ENCODE measurements around the gene ARHGAP31. TPM values are rescaled to one million over a fixed set of nuclear protein-coding genes. Genes with fewer than 3 reads are reported as not detected.

ARHGAP31 gene
- total RNA-seq, 1 experiment from 2014 or later: 7.2 TPM

- ChIA-PET POLR2A (no interaction called here), CTCF (interaction anchor here (0.6 to 1.4 kb wide), 2 partner anchors 62 to 1769 kb away, joined by 3 to 5 read pairs; no protein-coding TSS in a partner anchor)
- no peak for DNase-seq (ENCODE audit: low spot score)
- TF ChIP-seq ERG (CRISPR knock-in tag; IDR thresholded peaks at IDR 0.05) (no peak), MXD4 (CRISPR knock-in tag; IDR thresholded peaks at IDR 0.05; ENCODE audit: borderline replicate concordance) (no peak), ZMAT4 (CRISPR knock-in tag; IDR thresholded peaks at IDR 0.05) (no peak), ZNF263 (CRISPR knock-in tag; IDR thresholded peaks at IDR 0.05; ENCODE audit: low read depth) (no peak), IRF2 (CRISPR knock-in tag; IDR thresholded peaks at IDR 0.05; ENCODE audit: borderline replicate concordance, low read depth) (no peak), ZNF138 (CRISPR knock-in tag; conservative IDR thresholded peaks at IDR 0.05) (no peak), TP53 (CRISPR knock-in tag; IDR thresholded peaks at IDR 0.05) (no peak), CREB1 (CRISPR knock-in tag; IDR thresholded peaks at IDR 0.05) (no peak)
- TF ChIP-seq, protein P1, sequence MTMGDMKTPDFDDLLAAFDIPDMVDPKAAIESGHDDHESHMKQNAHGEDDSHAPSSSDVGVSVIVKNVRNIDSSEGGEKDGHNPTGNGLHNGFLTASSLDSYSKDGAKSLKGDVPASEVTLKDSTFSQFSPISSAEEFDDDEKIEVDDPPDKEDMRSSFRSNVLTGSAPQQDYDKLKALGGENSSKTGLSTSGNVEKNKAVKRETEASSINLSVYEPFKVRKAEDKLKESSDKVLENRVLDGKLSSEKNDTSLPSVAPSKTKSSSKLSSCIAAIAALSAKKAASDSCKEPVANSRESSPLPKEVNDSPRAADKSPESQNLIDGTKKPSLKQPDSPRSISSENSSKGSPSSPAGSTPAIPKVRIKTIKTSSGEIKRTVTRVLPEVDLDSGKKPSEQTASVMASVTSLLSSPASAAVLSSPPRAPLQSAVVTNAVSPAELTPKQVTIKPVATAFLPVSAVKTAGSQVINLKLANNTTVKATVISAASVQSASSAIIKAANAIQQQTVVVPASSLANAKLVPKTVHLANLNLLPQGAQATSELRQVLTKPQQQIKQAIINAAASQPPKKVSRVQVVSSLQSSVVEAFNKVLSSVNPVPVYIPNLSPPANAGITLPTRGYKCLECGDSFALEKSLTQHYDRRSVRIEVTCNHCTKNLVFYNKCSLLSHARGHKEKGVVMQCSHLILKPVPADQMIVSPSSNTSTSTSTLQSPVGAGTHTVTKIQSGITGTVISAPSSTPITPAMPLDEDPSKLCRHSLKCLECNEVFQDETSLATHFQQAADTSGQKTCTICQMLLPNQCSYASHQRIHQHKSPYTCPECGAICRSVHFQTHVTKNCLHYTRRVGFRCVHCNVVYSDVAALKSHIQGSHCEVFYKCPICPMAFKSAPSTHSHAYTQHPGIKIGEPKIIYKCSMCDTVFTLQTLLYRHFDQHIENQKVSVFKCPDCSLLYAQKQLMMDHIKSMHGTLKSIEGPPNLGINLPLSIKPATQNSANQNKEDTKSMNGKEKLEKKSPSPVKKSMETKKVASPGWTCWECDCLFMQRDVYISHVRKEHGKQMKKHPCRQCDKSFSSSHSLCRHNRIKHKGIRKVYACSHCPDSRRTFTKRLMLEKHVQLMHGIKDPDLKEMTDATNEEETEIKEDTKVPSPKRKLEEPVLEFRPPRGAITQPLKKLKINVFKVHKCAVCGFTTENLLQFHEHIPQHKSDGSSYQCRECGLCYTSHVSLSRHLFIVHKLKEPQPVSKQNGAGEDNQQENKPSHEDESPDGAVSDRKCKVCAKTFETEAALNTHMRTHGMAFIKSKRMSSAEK (CRISPR knock-in tag; IDR thresholded peaks at IDR 0.05; ENCODE audit: borderline replicate concordance): no peak
- TF ChIP-seq, protein P2, sequence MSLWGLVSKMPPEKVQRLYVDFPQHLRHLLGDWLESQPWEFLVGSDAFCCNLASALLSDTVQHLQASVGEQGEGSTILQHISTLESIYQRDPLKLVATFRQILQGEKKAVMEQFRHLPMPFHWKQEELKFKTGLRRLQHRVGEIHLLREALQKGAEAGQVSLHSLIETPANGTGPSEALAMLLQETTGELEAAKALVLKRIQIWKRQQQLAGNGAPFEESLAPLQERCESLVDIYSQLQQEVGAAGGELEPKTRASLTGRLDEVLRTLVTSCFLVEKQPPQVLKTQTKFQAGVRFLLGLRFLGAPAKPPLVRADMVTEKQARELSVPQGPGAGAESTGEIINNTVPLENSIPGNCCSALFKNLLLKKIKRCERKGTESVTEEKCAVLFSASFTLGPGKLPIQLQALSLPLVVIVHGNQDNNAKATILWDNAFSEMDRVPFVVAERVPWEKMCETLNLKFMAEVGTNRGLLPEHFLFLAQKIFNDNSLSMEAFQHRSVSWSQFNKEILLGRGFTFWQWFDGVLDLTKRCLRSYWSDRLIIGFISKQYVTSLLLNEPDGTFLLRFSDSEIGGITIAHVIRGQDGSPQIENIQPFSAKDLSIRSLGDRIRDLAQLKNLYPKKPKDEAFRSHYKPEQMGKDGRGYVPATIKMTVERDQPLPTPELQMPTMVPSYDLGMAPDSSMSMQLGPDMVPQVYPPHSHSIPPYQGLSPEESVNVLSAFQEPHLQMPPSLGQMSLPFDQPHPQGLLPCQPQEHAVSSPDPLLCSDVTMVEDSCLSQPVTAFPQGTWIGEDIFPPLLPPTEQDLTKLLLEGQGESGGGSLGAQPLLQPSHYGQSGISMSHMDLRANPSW (CRISPR knock-in tag; conservative IDR thresholded peaks at IDR 0.05; ENCODE audit: low read depth): no peak
- TF ChIP-seq, protein P3, sequence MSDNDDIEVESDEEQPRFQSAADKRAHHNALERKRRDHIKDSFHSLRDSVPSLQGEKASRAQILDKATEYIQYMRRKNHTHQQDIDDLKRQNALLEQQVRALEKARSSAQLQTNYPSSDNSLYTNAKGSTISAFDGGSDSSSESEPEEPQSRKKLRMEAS (CRISPR knock-in tag; IDR thresholded peaks at IDR 0.05): no peak
- no peak overlapping the region for H3K4me3 Mint-ChIP-seq
- peaks cover 16% of the 10 kb centered on the region for H3K27me3 Mint-ChIP-seq (ENCODE audit: low read depth)
- H3K36me3 Mint-ChIP-seq: peaks cover 13% of the 10 kb centered on the region
- no peak overlapping the region for H3K27ac Mint-ChIP-seq
- no peak for ATAC-seq
- peaks cover 24% of the 10 kb centered on the region for H3K9me3 Mint-ChIP-seq
- peaks cover 22% of the 10 kb centered on the region for H3K4me1 Mint-ChIP-seq
These were observed 3.0 kb upstream of the ARHGAP31 start for GRCh38 chr3:119291062-119291700.

GRCh38 chr3:119292666-119293065, 1.5 kb upstream of the ARHGAP31 start:
- Mint-ChIP-seq H3K9me3 (peaks cover 11% of the 10 kb centered on the region), H3K4me1 (peaks cover 29% of the 10 kb centered on the region), H3K27me3 (ENCODE audit: low read depth) (peaks cover 16% of the 10 kb centered on the region), H3K27ac (no peak overlapping the region), H3K4me3 (peak overlapping the region; percentile 81; the same call in 1 of the 2 replicates), H3K36me3 (peaks cover 6% of the 10 kb centered on the region; the same call in 1 of the 2 replicates)
- DNase-seq (ENCODE audit: low spot score) (no peak), ATAC-seq (no peak)
- ChIA-PET CTCF (interaction anchor here (0.5 to 1.4 kb wide), 4 partner anchors 51 to 450 kb away, joined by 4 to 5 read pairs (median 4); partner anchors contain the start of gene B4GALT4), POLR2A (interaction anchor here (1.1 to 2.2 kb wide), 2 partner anchors 30 to 52 kb away, joined by 3 to 8 read pairs; partner anchors contain the start of gene B4GALT4)
- TF ChIP-seq, protein P4, sequence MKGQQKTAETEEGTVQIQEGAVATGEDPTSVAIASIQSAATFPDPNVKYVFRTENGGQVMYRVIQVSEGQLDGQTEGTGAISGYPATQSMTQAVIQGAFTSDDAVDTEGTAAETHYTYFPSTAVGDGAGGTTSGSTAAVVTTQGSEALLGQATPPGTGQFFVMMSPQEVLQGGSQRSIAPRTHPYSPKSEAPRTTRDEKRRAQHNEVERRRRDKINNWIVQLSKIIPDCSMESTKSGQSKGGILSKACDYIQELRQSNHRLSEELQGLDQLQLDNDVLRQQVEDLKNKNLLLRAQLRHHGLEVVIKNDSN (CRISPR knock-in tag; IDR thresholded peaks at IDR 0.05): no peak
- TF ChIP-seq ZNF138 (CRISPR knock-in tag; conservative IDR thresholded peaks at IDR 0.05) (no peak), ATF1 (CRISPR knock-in tag; IDR thresholded peaks at IDR 0.05) (no peak)
- TF ChIP-seq, protein P5, sequence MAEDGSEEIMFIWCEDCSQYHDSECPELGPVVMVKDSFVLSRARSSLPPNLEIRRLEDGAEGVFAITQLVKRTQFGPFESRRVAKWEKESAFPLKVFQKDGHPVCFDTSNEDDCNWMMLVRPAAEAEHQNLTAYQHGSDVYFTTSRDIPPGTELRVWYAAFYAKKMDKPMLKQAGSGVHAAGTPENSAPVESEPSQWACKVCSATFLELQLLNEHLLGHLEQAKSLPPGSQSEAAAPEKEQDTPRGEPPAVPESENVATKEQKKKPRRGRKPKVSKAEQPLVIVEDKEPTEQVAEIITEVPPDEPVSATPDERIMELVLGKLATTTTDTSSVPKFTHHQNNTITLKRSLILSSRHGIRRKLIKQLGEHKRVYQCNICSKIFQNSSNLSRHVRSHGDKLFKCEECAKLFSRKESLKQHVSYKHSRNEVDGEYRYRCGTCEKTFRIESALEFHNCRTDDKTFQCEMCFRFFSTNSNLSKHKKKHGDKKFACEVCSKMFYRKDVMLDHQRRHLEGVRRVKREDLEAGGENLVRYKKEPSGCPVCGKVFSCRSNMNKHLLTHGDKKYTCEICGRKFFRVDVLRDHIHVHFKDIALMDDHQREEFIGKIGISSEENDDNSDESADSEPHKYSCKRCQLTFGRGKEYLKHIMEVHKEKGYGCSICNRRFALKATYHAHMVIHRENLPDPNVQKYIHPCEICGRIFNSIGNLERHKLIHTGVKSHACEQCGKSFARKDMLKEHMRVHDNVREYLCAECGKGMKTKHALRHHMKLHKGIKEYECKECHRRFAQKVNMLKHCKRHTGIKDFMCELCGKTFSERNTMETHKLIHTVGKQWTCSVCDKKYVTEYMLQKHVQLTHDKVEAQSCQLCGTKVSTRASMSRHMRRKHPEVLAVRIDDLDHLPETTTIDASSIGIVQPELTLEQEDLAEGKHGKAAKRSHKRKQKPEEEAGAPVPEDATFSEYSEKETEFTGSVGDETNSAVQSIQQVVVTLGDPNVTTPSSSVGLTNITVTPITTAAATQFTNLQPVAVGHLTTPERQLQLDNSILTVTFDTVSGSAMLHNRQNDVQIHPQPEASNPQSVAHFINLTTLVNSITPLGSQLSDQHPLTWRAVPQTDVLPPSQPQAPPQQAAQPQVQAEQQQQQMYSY (CRISPR knock-in tag; IDR thresholded peaks at IDR 0.05): no peak
- TF ChIP-seq, protein P2 (CRISPR knock-in tag; conservative IDR thresholded peaks at IDR 0.05; ENCODE audit: low read depth): no peak
- TF ChIP-seq, protein P6, sequence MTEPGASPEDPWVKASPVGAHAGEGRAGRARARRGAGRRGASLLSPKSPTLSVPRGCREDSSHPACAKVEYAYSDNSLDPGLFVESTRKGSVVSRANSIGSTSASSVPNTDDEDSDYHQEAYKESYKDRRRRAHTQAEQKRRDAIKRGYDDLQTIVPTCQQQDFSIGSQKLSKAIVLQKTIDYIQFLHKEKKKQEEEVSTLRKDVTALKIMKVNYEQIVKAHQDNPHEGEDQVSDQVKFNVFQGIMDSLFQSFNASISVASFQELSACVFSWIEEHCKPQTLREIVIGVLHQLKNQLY (CRISPR knock-in tag; IDR thresholded peaks at IDR 0.05): no peak

Measured in WTC11 (cell line).